GM12865 (cell line): Measurements from ENCODE around the gene DOCK1.

Source experiments
- DNase-seq: peaks from one replicate; pipeline ENCODE4 v3.0.0; 2010; ENCODE audit warnings: low read depth
- H3K4me3 ChIP-seq: 2 replicates; pipeline ENCODE4 v1.5.1; 2011; ENCODE audit warnings: mild to moderate bottlenecking, low read depth, low read length, control low read depth
- CTCF ChIP-seq: IDR thresholded peaks from 2 replicates; pipeline ENCODE4 v1.5.1; 2011; ENCODE audit warnings: low read length, control low read depth, low read depth, inconsistent platforms; ENCODE audit not compliant: insufficient read depth; ENCODE audit errors: missing control alignments

The DOCK1 gene

GRCh38 chr10:127426746-127427145, 521.5 kb downstream of the DOCK1 start:
- no peak for TF ChIP-seq CTCF
- H3K4me3 ChIP-seq = no peak overlapping the region
- DNase-seq = no peak

GRCh38 chr10:127427926-127428325, 522.7 kb downstream of the DOCK1 start:
- H3K4me3 ChIP-seq = no peak overlapping the region
- no peak for DNase-seq
- no peak for TF ChIP-seq CTCF

GRCh38 chr10:127428385-127428980, 523.3 kb downstream of the DOCK1 start:
- H3K4me3 ChIP-seq = no peak overlapping the region
- no peak for DNase-seq
- TF ChIP-seq CTCF = no peak

GRCh38 chr10:127429601-127430312, 524.5 kb downstream of the DOCK1 start:
- H3K4me3 ChIP-seq = no peak overlapping the region

GRCh38 chr10:127431525-127431924, 526.3 kb downstream of the DOCK1 start:
- no peak for DNase-seq
- no peak for TF ChIP-seq CTCF

More at GRCh38 chr10:127429601-127430312, 524.5 kb downstream of the DOCK1 start:
- DNase-seq = no peak
- no peak for TF ChIP-seq CTCF

GRCh38 chr10:127434006-127434405, 528.8 kb downstream of the DOCK1 start:
- DNase-seq = no peak
- no peak for TF ChIP-seq CTCF
- H3K4me3 ChIP-seq = no peak overlapping the region

More at GRCh38 chr10:127431525-127431924, 526.3 kb downstream of the DOCK1 start:
- no peak overlapping the region for H3K4me3 ChIP-seq
